Astrocyte (in vitro differentiated cells and primary cell): Measurements from ENCODE around the gene SNED1. TPM values are rescaled to one million over a fixed set of nuclear protein-coding genes. Genes with fewer than 3 reads are reported as not detected.

Experiments
- DNase-seq: peaks from one replicate; pipeline ENCODE4 v3.0.0-alpha.2; 2010; ENCODE audit warnings: low read depth
- FAIRE-seq: peaks from 2 replicates; lab custom pipeline; 2011; peaks lifted over from hg19 to GRCh38; lab: Jason Lieb, UNC
- H2AFZ ChIP-seq: 2 replicates; pipeline ENCODE4 v1.6.0; 2012; ENCODE audit warnings: low read depth, low read length, inconsistent platforms
- H3K27ac ChIP-seq: 2 replicates; pipeline ENCODE4 v1.5.1; 2011; ENCODE audit warnings: low read depth, low read length, inconsistent platforms
- H3K27me3 ChIP-seq: 2 replicates; pipeline ENCODE4 v1.6.0; 2011; ENCODE audit warnings: low read length, inconsistent platforms; ENCODE audit not compliant: insufficient read depth
- H3K36me3 ChIP-seq: 2 replicates; pipeline ENCODE4 v1.5.1; 2011; ENCODE audit warnings: low read length, inconsistent platforms; ENCODE audit not compliant: insufficient read depth
- H3K4me1 ChIP-seq: 2 replicates; pipeline ENCODE4 v1.5.1; 2011; ENCODE audit warnings: low read length, inconsistent platforms; ENCODE audit not compliant: insufficient read depth
- H3K4me2 ChIP-seq: 2 replicates; pipeline ENCODE4 v1.6.0; 2012; ENCODE audit warnings: low read length, inconsistent platforms
- H3K4me3 ChIP-seq: 2 replicates; pipeline ENCODE4 v1.5.1; 2011; ENCODE audit warnings: low read depth, mild to moderate bottlenecking, low read length, inconsistent platforms; ENCODE audit not compliant: insufficient read depth
- H3K79me2 ChIP-seq: 2 replicates; pipeline ENCODE4 v1.6.0; 2012; ENCODE audit warnings: mild to moderate bottlenecking, low read length, inconsistent platforms; ENCODE audit not compliant: insufficient read depth
- H3K9ac ChIP-seq: 2 replicates; pipeline ENCODE4 v1.6.0; 2012; ENCODE audit warnings: mild to moderate bottlenecking, low read length, inconsistent platforms
- H3K9me3 ChIP-seq: 2 replicates; pipeline ENCODE4 v1.5.1; 2012; ENCODE audit warnings: low read depth, mild to moderate bottlenecking, low read length, inconsistent platforms; ENCODE audit not compliant: insufficient read depth
- H4K20me1 ChIP-seq: 2 replicates; pipeline ENCODE4 v1.6.0; 2012; ENCODE audit warnings: low read length, inconsistent platforms; ENCODE audit not compliant: insufficient read depth
- H3K27ac Mint-ChIP-seq: one replicate; pipeline ENCODE4 v1.8.0; 2021; ENCODE audit warnings: mild to moderate bottlenecking, mixed read lengths; ENCODE audit not compliant: unreplicated experiment
- H3K27me3 Mint-ChIP-seq: one replicate; pipeline ENCODE4 v1.8.0; 2021; ENCODE audit warnings: low read depth, mixed read lengths; ENCODE audit not compliant: unreplicated experiment
- H3K36me3 Mint-ChIP-seq: one replicate; pipeline ENCODE4 v1.8.0; 2021; ENCODE audit warnings: low read depth, mixed read lengths; ENCODE audit not compliant: unreplicated experiment
- H3K4me1 Mint-ChIP-seq: one replicate; pipeline ENCODE4 v1.8.0; 2021; ENCODE audit warnings: low read depth, mixed read lengths; ENCODE audit not compliant: unreplicated experiment
- H3K4me3 Mint-ChIP-seq: one replicate; pipeline ENCODE4 v1.8.0; 2021; ENCODE audit warnings: mild to moderate bottlenecking, moderate library complexity, mixed read lengths; ENCODE audit not compliant: unreplicated experiment
- H3K9me3 Mint-ChIP-seq: one replicate; pipeline ENCODE4 v1.8.0; 2021; ENCODE audit warnings: mild to moderate bottlenecking, mixed read lengths; ENCODE audit not compliant: unreplicated experiment
- CTCF ChIP-seq: IDR thresholded peaks from 2 replicates; pipeline ENCODE4 v1.5.1; 2011; ENCODE audit warnings: low read depth, mild to moderate bottlenecking, inconsistent platforms, low read length, moderate library complexity; ENCODE audit not compliant: insufficient read depth
- EZH2 ChIP-seq: IDR thresholded peaks from 2 replicates; pipeline ENCODE4 v1.6.1; 2012; ENCODE audit warnings: mild to moderate bottlenecking, low read length, inconsistent platforms; ENCODE audit not compliant: insufficient read depth
- total RNA-seq: library from RNA; stranded (reverse); gene quantifications from 2 replicates; pipeline ENCODE4 v1.2.1, GENCODE V29; 2021

SNED1 gene
- total RNA-seq, 1 donor from 2014 or later = 0.23 TPM

DNA sequence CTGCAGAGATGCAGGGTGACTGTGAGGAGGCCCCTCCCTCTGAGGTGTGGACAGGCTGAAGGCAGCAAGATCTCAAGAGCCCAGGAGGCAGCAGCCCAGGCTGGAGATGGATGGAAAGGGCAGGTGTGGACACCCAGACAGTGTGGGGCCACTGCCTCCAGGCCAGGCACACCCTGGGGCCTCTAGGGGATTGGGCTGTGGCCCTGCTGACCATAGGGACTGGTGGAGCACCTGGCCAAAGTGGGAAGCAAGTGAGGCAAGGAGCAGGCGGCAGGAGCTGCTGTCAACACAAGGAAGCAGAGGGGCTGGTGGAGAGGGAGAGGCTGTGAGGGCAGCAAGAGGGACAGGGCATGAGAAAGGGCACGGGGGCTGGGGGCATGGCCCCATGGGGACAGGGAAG is 10.8 kb downstream of the SNED1 start:
- peaks cover 17% of the 10 kb centered on the region for H3K4me1 ChIP-seq
- no peak overlapping the region for H3K27ac ChIP-seq
- H3K79me2 ChIP-seq = peaks cover 3% of the 10 kb centered on the region
- Mint-ChIP-seq H3K4me3 (no peak overlapping the region), H3K36me3 (no peaks in the 10 kb centered on the region), H3K27ac (no peak overlapping the region), H3K4me1 (peaks cover 1% of the 10 kb centered on the region), H3K27me3 (peaks cover 21% of the 10 kb centered on the region), H3K9me3 (peaks cover 14% of the 10 kb centered on the region)
- TF ChIP-seq CTCF (no peak), EZH2 (no peak)
- no peaks in the 10 kb centered on the region for H3K27me3 ChIP-seq
- H3K4me2 ChIP-seq = peak overlapping the region; percentile 86
- DNase-seq (no peak), FAIRE-seq (no peak)
- peaks cover 3% of the 10 kb centered on the region for H3K9me3 ChIP-seq
- H4K20me1 ChIP-seq = no peaks in the 10 kb centered on the region
- no peaks in the 10 kb centered on the region for H3K36me3 ChIP-seq
- H3K4me3 ChIP-seq = no peak overlapping the region
- H2AFZ ChIP-seq = no peak overlapping the region
- H3K9ac ChIP-seq = peak overlapping the region; percentile 51

DNA sequence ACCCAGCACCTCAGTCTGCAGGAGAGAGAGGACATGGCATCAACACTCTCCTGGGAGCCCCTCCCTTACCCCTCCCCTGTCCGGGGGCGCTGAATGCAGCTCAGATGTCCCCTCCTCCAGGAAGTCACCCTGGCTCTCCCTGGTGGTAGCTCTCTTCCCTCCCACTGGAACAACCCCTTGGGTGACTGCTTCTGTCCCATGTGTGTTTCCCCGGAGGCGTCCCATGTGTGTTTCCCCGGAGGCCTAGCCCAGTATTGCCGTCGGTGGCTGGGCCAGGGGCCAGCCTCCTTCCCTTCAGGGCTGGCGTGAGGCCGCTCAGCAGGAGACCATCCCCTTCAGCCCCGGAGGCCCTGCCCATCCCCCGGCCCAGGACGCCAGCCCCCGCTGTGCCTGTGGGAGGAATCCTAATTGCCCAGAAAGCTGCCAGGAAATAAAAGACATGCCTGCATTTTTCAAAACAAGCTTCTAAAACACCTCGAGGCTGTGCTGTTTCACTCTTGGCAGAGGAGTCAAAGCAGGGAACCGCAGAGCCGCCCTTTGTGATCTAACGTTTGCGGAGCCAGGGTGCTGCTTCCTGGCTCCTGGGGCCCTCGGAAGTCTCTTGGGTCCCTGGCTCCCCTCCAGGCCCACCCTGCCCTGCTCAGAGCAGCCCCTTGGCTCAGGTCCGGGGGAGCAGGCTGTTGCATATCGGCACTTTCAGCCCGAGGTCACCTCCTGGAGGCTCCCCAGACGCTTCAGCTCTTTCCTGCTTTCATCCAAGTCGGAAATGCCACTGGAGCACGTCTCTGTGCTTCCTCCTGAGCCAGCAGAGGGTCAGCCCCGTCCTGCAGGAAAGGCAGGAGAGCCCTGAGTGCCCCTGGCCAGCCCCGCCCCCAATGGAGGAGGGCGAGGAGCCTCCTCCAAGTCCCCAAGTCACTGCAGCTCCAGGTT is 11.4 kb downstream of the SNED1 start:
- Mint-ChIP-seq H3K27me3 (peaks cover 21% of the 10 kb centered on the region), H3K36me3 (no peaks in the 10 kb centered on the region), H3K4me3 (no peak overlapping the region), H3K9me3 (peaks cover 13% of the 10 kb centered on the region), H3K27ac (no peak overlapping the region), H3K4me1 (peaks cover 1% of the 10 kb centered on the region)
- no peaks in the 10 kb centered on the region for H3K36me3 ChIP-seq
- peaks cover 17% of the 10 kb centered on the region for H3K4me1 ChIP-seq
- peak overlapping the region; percentile 74 for H2AFZ ChIP-seq
- peak; percentile 80 for DNase-seq
- no peaks in the 10 kb centered on the region for H3K27me3 ChIP-seq
- H3K4me3 ChIP-seq = peak overlapping the region; percentile 43
- H3K27ac ChIP-seq = no peak overlapping the region
- peaks cover 3% of the 10 kb centered on the region for H3K79me2 ChIP-seq
- TF ChIP-seq CTCF (no peak), EZH2 (no peak)
- no peaks in the 10 kb centered on the region for H4K20me1 ChIP-seq
- peak overlapping the region; percentile 51 for H3K9ac ChIP-seq
- H3K4me2 ChIP-seq = peak overlapping the region; percentile 86
- H3K9me3 ChIP-seq = no peaks in the 10 kb centered on the region
- FAIRE-seq = peak; percentile 26
